Stimulated activated naive CD4-positive, alpha-beta T cell treated with Interleukin-2 at 50 U/mL for 16 hours (primary cell): ENCODE measurements around the gene ZNF660.
"Not testable (repeated sequence)": the region's sequence is repeated elsewhere in the genome, so short reads cannot be mapped to it uniquely, and the experiment has no call there.

Experiments
- DNase-seq: peaks from one replicate; lab custom pipeline; 2025; lab: John Stamatoyannopoulos, UW

ZNF660 gene

GRCh38 chr3:44584646-44585501 is at the start of gene ZNF660:
Gene ZNF660 (plus strand): TSS chr3:44584964. CDS start chr3:44594194, 9,230 bp downstream.
- no peak for DNase-seq

- DNase-seq: no peak
Observed at GRCh38 chr3:44535364-44535763, 49.4 kb upstream of the ZNF660 start.

GRCh38 chr3:44544811-44545210 is 40.0 kb upstream of the ZNF660 start:
- not testable (repeated sequence) for DNase-seq

- peak; percentile 38 for DNase-seq
Observed at GRCh38 chr3:44554626-44555592, 29.9 kb upstream of the ZNF660 start, which contains the start of gene ZKSCAN7. Gene ZKSCAN7 (plus strand): TSS chr3:44555193. CDS start chr3:44557048, 1,855 bp downstream.

GRCh38 chr3:44555723-44556122 is 29.0 kb upstream of the ZNF660 start:
- DNase-seq: no peak

GRCh38 chr3:44557074-44557473 is 27.7 kb upstream of the ZNF660 start:
- DNase-seq: no peak

GRCh38 chr3:44561076-44561475 is 23.7 kb upstream of the ZNF660 start:
- no peak for DNase-seq

- DNase-seq: no peak
Observed at GRCh38 chr3:44562147-44562546, 22.6 kb upstream of the ZNF660 start.

- DNase-seq: no peak
Observed at GRCh38 chr3:44568561-44568960, 16.2 kb upstream of the ZNF660 start.

- DNase-seq: no peak
Observed at GRCh38 chr3:44571024-44571423, 13.7 kb upstream of the ZNF660 start.

- DNase-seq: no peak
Observed at GRCh38 chr3:44576613-44577012, 8.2 kb upstream of the ZNF660 start.

GRCh38 chr3:44577354-44577952 is 7.3 kb upstream of the ZNF660 start:
- DNase-seq: not testable (repeated sequence)

- DNase-seq: not testable (repeated sequence)
Observed at GRCh38 chr3:44578316-44578715, 6.4 kb upstream of the ZNF660 start.

- not testable (repeated sequence) for DNase-seq
Observed at GRCh38 chr3:44578924-44579515, 5.7 kb upstream of the ZNF660 start.

- not testable (repeated sequence) for DNase-seq
Observed at GRCh38 chr3:44579749-44580148, 5.0 kb upstream of the ZNF660 start.

GRCh38 chr3:44580971-44581370 is 3.8 kb upstream of the ZNF660 start:
- not testable (repeated sequence) for DNase-seq

GRCh38 chr3:44596621-44597020 is 11.9 kb downstream of the ZNF660 start:
- DNase-seq: no peak

- DNase-seq: no peak
Observed at GRCh38 chr3:44601749-44602148, 17.0 kb downstream of the ZNF660 start.

GRCh38 chr3:44612678-44613077 is 27.9 kb downstream of the ZNF660 start:
- no peak for DNase-seq

GRCh38 chr3:44624749-44625480 is 40.2 kb downstream of the ZNF660 start, which contains the start of gene ZNF197:
Gene ZNF197 (plus strand): TSS chr3:44625036. CDS start chr3:44629155, 4,119 bp downstream.
- peak; percentile 34 for DNase-seq

GRCh38 chr3:44628716-44629115 is 44.0 kb downstream of the ZNF660 start:
- DNase-seq: no peak
